ENCODE measurements around the gene ADAMTS14.

Gene ADAMTS14

DNA sequence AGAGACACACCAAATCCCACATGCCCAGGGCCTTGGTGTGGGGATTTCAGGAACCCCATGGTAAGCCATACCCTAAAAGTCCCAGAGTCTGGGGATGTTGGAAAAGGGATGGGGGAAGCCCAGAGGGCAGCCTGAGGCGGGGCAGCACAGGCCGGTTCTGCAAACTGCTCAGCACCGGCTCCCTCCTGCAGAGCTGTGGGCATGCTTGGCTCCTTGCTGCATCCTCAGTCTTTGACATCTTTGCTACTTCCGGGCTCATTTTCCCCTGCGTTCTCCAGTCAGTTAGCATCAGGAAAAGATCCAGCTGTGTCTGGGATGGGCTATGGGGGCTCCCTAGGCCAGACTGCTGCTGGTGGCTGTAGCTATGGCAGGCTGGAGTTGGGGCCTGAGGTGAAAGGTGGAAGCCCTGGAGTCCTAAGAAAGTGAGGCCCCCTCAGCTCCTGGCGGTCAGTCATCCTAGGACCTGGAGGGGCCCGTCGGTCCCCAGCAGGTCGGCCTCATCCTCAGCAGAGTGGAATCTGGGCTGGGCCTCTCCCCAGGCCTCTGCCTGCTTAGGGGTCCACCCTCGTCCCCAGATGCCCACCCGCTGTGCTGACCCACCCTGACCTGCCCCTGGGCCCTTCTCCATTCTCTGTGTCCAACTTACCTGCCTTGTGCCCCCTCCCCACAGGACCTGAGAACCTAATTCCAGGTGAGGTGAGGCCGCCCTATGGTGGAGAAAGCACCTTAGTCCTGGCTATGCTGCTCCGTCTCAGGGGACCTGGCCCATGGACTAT is 103.6 kb downstream of the ADAMTS14 start:
- no peak for DNase-seq

DNA sequence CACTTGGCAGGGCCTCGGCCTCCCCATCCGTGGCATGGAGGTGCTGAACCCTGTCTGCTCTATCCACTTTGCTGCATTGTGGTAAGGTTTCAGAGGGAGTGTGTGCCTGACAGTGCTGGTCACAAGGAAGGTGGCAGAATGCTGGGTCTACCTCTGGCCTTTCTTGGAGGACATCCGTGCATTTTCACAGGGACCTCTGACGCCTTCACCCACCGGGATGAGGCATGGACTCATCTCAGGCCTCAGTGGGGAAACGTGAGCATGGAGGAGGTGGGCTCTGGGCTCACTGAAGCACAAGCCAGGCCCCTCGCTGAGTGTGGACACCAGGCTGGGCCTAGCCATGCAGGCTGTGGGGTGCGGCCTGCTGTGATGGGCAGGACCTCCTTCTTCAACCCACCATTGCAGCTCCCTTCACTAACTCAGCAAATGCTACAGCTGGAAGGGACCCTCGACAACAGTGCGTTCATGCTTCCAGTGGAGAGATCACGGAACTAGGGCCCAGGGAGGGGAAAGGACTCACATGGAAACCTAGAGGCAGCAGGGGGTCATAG is 104.2 kb downstream of the ADAMTS14 start:
- no peak for DNase-seq

DNA sequence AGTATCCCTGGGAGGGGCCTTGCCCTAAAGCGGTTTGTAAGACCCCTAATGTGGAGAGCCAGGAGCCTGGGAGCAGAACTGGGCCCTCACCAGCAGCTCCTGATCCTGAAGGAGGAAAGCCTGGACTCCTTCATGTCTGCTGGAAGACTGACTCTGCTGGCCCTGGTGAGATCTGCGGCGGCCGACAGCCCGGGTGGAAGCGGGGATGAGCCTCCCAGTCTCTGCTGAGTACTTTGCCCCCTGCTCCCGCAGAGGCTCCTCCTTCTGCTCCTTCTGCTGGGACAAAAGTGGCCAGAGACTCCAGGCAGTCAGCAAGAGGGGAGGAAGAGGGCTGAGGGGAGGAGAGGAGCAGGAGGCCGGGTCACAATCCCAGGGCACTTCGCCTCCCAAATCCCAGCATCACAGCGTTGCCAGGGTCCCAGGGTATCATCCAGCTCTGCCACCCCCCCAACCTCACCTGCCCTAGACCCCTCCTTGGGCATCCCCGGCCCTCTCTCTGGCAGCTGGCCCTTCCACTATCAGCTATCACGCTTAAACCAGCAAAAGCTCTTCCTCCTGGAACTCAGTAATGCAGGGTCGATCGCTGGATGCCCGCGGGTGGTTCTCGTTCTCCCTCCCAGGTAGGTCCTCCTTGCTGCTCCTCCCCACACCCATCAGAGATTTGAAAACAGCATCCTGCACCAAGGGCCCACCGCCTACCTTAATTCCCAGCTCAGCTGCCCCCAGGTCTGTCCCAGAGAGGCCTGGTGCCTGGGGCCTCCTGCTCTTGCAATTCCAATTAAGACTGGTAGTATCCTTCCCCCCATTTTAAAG is 105.0 kb downstream of the ADAMTS14 start:
- DNase-seq = no peak

DNA sequence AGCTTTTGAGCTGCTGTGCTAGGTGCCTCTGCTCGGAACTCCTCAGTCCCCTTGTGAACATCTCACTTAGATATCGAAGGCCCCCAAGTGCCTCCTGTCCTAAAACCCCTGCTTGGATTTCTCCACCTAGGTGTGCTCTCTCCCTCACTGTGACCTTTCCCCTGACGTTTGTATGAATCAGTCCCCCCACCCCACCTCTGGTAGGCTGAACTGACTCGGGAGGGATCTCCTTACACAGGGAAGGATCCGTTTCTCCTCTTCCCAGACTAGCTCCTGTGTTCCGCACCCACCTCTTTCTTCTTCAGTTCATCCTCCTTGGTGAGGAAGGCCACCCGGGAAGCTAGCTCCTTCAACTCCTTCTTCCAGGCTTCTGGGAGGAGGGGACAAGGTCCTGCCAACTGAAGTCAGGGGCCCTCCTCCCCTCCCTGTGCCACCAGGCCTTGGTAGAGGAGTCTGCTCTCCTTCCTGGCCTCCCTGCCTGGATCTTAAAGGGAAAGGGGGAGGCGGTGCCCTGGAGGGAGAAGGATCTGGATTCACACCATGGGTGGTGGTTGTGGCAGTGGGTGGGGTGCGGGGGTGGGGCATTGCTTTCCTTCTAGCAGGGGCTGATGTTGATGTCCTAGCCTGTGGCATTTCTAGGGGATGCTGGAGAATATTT is 106.1 kb downstream of the ADAMTS14 start:
- DNase-seq = no peak

GRCh38 chr10:70779088-70779487 is 106.8 kb downstream of the ADAMTS14 start:
- DNase-seq = no peak

DNA sequence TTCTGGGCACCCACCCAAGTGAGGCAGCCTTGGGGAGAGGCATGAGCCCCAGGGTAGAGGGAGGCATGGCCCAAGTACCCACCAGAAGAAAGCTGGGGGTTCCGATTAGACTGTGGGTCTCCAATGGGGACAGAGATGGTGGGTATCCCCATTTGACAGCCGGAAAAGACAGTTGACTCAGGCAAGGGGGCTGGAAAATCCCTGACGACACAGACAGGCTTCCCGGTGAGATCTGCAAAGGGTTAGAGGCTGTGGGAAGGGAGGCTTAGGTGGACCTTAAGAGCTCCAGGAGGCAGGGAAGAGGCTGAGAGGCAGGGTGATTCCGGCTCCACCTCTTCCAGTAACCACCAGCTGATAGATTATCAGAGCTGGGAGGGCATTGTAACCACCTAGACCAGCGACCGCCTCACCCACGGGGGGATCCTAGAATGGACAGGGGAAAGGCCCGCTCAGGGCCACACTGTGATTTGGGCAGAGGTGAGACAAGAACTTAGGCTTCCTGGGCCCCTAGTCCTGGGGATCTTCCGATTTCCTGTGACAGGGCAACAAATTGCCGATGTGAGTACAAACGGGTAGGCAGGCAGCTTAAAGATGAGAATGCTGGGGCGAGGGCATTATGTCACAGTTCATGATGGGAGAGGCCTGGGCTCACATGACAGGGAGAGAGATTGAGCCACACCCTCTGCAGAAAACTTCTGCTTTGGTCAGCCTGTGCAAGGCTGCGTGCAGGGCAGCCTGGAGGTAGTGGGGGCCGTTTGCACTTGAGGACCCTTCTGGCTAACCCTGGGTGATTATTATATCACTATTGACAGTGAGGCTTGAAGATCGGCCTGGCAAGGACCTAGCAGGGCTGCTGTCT is 107.4 kb downstream of the ADAMTS14 start:
- DNase-seq = no peak

GRCh38 chr10:70780370-70780760 is 108.1 kb downstream of the ADAMTS14 start:
- no peak for DNase-seq

DNA sequence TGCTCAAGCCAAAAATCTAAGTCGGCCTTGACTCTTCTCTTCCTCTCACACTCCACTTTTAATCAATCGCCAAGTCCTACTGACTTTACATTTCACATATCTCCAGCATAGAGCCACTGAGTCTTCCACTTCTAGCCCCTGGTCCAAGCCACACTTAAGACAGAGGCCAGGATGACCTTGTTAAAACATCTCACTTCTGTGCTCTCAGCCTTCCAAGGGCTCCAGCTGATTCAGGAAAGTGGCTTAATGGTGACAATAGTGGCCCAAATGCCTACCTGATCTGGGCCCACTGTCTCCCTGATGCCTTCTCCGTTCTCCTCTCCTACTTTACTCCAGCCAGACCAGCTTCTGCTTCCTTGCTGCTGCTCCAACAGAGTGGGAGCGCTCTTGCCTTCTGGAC is 108.5 kb downstream of the ADAMTS14 start:
- no peak for DNase-seq

DNA sequence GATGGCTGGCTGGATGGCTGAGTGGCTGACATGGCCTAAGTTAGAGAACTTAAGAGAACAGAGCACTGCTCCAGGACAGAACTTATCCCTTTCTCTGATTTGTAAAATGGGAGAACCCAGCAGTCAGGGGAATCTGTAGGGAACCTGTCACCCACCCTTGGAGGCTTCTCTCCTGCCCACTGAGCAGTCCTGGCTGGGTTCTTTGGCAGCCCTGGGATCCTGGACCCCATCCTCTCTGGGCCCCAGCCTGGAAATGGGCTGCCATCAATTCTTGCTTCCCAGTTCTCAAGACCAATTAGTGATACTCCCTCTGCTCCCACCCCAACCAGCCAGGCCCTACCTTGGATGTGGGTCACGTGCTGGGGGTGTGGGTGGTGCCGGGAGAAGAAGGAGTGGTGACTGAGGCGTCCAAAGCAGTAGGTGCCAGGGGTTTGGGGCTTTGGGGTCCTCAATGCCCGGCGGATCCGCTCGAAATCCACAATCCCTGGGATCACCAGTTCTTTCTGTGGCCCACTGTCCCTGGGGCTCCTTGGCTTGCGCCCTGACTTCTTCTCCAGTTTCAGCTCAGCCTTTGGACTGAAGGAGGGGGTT is 109.2 kb downstream of the ADAMTS14 start:
- no peak for DNase-seq

DNA sequence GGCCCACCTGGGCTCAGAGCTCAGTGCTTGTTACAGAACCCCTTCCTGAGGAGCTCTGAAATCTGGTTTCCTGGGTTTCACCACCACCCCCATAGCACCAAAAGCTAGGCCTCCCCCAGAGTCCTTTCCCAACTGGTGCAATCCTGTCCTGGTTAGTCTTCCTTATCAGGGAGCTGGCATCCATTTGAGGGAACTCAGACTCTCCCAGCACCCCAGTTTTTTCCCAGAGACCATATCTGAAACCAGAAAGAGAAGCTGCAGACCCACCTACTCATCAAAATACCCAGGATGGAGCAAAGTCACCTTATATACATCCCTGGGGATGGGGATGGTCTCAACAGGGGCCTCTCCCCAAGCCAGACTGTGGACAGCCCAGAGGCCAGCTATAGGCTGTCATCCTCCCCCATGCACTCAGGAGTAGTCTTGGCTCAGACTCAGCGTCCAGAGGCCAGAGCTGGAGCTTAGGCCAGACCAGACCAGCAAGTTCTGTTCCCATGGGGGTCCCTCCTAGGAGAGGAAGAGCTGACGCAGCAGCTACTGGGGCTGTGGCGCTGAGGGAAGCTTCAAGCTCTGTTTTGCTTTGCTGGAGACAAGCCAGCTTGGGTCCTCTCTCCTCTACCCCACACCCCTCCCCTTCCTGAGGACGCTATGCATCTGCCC is 109.9 kb downstream of the ADAMTS14 start:
- no peak for DNase-seq

GRCh38 chr10:70782746-70783680 is 110.7 kb downstream of the ADAMTS14 start:
- no peak for DNase-seq

- DNase-seq = no peak
Measured at GRCh38 chr10:70784016-70784415, 111.7 kb downstream of the ADAMTS14 start.

- no peak for DNase-seq
Measured at GRCh38 chr10:70784471-70784870, 112.2 kb downstream of the ADAMTS14 start.

DNA sequence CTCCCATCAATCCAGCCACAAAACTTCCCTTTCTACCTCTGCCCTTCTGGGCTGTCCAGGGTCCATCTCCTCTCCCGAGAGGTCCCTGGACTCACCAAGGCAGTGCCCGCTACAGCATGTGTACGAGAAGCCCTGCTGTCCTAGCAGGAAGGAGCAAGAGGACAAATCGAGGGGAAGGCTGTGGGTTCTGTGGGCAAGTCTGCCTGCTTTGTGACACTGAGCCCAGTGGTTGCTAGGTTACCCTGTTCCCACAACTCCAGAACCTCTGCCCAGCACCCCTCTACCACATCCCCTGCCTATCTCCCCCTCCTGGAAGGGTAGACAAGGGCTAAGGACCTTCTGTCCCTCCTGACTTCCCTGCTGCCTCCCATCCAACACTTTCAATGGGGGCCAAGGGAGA is 112.9 kb downstream of the ADAMTS14 start, which contains the start of gene TBATA:
Gene TBATA (minus strand): TSS at position 188 of the 400 bp plus-strand sequence. CDS start 1,998 bp downstream, outside the sequence.
- no peak for DNase-seq

DNA sequence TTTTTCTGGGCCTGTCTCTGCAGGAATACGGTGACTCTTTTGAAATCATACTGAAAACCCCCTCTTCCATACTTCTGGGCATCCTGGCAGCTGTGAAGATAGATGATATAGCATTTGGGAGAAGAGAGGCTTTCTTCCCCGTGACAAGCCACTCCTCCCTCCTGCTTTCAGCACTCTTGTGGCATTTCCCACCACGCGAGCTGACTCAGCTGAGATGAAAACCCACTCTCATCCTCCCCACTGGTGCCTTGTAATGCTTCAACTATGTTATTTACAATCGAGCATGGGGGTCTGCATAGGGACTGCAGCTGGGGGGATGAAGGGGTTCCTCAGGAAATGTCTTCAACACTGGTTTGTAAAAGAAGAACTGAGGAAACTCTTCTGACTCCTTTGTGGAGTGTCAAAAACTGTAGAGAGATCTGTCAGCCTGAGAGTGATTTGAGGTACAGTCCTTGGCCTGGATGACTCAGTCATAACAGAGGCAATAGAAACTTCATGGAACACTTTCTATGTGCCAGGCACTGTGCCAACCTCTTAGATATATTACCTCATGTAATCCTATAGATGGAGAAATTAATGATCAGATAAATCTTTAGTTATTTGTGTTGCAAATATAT is 114.6 kb downstream of the ADAMTS14 start:
- DNase-seq = no peak

GRCh38 chr10:70791386-70792039 is 119.2 kb downstream of the ADAMTS14 start:
- DNase-seq = no peak

- DNase-seq = no peak
Measured at GRCh38 chr10:70795613-70796012, 123.3 kb downstream of the ADAMTS14 start.

DNA sequence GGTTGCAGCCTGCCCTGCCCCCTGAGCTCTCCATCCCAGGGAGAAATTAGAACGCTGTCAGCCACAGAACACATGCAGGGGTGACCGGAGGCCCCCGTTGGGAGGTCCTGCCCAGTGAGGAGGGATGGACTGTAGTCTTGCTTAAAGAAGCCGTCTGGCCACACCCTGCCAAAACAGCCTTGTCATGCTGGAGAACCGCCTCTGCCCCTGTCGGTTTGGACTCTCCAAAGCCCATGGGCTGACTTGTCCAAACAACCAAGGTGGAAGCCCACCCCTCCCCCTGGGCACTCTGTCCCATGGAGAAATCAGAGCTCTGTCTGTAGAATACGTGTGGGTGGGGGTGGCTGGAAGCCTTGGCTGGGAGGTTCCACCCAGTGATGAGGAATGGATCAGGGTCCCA is 125.5 kb downstream of the ADAMTS14 start:
- no peak for DNase-seq

- DNase-seq = no peak
Measured at GRCh38 chr10:70799124-70799523, 126.8 kb downstream of the ADAMTS14 start.

Measured in NCI-H2107 (cell line).